NCI-H2196 (cell line): ENCODE results near the gene VWA7.

Experiments
- DNase-seq: peaks from one replicate; lab custom pipeline; 2025; ENCODE audit not compliant: unreplicated experiment; lab: John Stamatoyannopoulos, UW

The VWA7 gene

DNA sequence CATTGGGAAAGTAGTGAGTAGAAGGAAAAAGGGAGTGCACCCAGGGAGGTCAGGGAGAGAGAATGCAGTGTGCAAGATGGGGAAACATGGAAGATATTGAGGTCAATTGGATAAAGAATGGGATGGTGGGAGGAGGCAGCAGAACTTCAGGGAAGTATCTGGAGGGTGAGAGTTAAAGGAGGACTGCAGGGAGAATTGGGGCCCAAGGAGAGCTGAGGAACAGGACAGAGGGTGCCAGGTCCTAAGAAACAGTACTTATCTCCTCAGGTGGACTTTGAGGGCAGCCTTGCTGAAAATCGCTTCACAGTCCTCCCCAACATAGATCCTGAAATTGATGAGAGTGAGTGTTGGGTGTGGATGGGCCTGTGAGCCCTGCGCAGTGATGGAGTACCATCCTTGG is 18.8 kb downstream of the VWA7 start:
- DNase-seq, result no peak

DNA sequence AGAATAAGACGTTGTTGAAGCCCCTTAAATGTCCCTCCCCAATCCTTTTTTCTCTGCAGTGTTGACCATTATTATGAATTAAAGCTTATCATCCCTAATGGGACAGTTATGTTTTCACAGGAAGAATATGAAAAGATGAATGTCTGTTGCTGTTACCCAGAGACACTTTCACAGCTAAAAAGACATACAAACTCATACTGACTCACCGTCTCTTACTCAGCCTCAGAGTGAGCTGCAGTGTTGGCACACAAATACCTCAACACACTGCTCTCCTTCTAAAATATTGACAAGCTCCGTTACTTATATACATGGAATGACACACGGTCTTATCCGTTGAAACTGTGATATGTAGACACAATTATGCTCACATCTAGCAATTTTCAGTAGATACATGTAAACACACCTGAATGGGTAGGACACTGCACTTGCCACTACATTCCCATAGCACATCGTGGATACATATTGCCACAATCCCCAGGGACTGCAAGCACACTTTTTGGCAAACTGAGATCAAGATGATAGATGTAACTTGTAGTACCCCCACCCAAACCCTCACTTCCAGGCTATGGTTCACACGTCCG is 24.3 kb downstream of the VWA7 start:
- no peak for DNase-seq

DNA sequence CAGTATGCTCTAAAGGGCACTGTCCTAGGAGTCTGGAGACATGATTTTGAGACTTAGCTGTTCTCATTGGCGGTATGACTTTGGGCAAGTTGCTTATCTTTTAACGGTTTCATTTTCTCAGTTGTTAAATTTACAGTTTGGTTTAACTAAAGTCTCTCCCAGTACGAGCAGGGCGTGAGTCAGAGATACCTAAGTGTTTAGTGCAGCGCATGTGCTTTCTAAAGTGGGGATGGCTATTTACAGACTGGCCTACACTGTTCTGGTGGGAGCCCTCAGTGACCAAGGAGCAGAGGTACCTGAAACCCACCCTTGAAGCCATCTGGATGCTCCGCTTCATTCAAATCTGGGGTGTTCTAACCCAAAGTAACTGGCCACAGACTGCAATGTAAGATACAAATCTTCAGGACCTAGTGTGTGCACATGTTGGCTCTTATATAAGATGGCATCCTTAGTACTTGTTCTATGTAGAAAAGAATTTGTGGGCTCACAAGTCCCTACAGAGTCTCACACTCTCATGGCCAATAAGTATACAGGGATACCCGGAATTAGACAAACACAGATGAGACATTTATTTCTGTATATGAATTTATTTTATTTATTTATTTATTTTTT is 26.6 kb downstream of the VWA7 start:
- no peak for DNase-seq

DNA sequence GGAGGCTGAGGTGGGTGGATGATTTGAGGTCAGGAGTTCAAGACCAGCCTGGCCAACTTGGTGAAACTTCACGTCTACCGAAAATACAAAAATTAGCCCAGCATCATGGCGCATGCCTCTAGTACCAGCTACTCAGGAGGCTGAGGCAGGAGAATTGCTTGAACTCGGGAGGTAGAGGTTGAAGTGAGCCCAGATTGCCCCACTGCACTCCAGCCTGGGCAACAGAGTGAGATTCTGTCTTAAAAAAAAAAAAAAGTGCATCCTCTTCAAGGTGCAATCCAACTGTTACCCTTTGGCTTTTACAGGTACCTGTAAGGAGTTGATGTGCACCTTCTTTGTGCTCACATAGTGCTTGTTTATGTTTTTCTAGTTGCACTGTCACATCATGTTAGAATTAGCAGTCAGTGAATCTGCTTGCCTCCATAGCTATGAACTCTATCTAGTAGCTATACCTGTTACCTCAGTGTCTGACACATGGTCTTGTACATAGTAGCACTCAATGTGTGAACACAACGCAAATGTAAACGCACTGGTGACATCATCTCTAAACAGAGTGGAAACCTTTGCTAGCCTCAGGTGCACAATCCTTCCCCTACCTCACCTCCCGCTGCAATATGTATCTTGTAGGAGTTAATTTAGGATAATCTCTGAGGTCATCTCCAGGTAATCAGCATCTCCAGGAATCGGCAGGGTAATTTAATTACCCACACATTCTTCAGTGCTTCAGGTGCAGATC is 27.7 kb downstream of the VWA7 start:
- peak; percentile 16 for DNase-seq

DNA sequence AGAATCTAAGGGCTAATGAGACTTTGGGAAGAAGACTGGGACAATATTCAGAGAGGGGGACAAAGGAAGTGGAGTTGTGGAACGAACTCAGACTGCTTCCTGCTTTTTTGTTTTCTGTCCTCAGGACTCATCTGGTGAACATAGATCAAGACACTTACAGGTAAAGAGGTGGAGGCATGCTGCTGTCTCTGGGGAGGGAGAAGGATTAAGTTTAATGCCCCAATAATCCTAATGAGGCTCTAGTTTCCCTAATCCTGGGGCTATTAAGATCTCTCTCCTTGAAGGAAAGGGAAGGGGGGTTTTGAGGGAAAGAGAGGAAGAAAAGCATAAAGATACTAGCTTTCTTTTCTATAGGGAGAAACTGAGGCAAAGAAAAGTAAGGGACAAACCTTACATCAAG is 32.7 kb downstream of the VWA7 start:
- no peak for DNase-seq

DNA sequence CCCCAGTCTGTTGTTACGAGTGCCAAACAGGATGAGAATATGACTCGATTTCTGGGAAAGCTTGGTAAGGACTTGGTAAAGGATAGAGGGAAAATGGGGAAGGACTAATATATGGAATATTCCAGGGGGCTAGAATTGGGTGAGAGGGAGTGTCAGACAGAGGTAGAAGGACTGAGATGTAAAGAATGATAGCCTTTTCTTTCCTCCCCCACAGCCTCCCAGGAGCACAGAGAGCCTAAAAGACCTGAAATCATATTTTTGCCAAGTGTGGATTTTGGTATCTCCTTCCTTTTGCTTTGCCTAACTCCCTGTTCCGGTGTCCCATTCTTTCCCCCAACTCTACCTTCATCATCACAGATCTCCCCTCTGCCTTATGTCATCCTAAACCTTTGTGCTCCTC is 34.2 kb downstream of the VWA7 start:
- no peak for DNase-seq

DNA sequence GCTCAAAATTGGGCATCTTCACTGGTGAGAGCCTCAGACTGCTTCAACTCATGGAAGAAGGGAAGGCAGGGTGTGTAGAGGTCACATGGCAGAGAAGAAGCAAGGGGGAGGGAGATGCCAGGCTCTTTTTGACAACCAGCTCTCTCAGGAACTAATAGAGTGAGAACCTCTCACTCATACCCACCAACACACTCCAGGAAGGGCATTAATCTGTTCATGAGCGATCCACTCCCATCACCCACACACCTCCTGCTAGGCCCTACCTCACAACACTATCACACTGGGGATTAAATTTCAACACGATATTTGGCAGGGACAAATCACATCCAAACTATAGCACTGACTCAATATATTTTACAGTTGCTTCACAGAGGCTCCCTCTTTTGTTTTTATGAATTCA is 35.3 kb downstream of the VWA7 start:
- no peak for DNase-seq

DNA sequence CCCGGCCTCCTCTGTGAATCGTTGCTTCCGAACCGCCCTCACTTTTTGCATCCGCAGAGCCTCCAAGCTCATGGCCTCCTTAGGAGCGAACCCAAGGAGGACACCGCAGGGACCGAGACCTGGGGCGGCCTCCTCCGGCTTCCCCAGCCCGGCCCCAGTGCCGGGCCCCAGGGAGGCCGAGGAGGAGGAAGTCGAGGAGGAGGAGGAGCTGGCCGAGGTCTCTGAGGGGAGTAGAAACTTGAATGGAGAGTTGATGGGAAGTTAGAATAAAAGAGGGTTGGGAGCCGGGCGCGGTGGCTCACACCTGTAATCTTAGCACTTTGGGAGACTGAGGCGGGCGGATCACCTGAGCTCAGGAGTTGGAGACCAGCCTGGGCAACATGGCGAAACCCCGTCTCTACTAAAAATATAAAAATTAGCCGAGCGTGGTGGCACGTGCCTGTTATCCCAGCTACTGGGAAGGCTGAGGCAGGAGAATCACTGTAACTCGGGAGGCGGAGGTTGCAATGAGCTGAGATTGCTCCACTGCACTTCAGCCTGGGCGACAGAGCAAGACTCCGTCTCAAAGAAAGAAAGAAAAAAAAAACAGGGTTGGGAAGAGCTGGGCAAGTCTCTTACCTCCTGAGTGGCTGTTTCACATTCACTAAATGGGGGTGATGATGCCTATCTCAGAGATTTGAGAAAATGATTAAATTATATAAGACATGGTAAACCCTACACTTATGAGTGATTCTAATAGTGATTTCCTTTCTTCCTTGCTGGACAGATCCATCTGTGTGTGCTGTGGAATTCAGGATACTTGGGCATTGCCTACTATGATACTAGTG is 36.5 kb downstream of the VWA7 start:
- DNase-seq, result peak; percentile 50

DNA sequence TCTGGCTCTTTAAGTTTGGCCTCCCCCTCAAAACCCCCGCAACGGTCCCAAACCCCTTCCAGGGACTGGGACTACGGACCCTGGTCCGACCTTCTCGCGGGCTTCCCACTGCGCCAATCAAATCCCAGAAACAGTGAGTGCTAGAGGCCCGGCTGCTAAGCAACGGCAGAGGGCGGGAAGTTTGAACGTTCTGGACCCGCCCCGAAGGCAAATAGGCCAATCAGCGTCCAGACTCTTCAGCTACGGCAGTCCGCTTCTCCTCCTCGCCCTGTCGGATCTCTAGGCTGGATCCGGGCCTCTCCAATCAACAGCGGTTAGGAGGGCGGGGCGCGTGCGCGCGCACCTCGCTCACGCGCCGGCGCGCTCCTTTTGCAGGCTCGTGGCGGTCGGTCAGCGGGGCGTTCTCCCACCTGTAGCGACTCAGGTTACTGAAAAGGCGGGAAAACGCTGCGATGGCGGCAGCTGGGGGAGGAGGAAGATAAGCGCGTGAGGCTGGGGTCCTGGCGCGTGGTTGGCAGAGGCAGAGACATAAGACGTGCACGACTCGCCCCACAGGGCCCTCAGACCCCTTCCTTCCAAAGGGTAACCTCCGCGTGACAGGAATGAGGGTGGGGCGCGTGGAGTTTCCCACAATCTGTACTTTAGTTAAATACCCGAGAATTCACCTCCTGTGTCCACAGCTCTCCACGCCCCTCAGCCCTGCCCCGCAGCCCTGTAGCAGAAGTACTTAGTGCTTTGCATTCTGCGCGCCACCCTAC is 37.3 kb downstream of the VWA7 start, which contains the start of gene MSH5:
MSH5 (plus strand) TSS at position 367 of the 758 bp plus-strand sequence. CDS start 462 bp downstream, outside the sequence.
- DNase-seq, result peak; percentile 99

DNA sequence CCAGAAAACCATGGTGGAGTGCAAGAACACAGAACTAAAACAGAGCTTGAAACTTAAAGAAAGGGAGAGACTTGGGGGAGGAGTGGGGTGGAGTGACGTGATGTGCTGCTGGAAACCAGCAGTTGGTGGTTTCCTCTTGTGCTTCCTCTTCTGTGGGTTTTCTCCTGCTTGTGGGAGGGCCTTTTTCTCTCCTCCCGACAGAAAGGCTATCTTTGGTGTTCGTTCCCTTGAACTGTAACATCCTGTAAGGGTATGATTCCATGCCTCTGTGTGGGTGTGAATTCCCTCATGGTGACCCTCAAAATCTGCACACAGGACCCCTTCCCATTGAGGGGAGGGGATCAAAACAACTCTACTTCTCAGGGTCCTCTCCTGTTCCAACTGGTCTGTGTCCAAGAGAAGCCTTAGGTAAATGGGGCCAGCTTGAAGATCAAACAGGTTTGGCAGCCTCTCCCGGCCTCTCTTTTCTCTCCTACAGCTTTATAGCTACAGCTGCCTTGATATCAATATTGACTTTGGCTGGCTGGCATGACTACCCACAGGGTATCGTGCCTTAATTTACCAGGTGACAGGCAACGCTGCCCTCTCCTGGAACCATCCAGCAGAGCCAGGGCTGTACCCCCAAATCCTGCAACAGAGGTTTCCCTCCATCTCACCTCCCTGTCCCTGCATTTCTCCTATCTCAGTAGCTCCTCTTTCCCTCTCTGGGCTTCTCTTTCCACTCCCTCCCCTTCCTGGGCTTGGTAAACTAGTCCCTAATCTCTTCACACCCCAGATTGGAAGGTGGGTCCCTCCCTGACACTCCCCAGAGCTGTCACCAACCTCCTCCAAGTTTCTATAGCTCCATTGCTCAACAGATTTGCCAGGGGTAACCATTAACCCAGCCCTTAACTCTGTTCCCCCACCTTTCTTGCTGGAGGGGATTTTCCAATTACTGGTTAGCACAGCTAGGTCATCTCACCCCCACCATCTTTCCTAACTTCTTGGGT is 38.8 kb downstream of the VWA7 start:
- DNase-seq, result peak; percentile 89

DNA sequence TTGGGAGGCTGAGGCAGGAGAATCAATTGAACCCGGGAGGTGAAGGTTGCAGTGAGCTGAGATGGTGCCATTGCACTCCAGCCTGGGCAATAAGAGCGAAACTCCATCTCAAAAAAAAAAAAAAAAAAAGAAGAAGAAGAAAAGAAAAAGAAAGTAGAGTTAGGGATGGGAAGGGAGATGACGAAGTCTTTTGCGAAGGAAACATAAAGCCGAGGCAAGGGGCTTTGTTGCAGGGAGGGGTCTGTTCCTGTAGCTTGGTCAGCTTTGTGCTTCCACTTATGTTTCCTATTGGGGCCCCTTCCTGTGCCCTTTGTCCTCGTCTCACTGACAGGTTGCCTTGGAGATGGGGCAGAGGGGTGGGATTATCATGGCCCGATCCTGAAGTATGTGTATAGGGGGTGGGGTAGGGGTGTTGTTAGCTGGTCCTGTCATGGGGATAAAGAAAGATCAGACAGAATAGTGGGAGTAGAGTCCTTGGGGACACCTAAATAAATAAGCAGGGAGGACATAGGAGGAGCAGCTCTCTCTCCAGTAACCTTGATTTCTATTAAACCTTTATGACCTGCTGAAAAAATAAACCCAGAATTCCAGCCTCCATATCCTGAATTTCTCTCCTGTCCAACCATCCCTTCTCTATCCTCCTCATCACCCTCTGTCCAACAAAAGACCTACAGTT is 39.7 kb downstream of the VWA7 start:
- DNase-seq, result peak; percentile 16

DNA sequence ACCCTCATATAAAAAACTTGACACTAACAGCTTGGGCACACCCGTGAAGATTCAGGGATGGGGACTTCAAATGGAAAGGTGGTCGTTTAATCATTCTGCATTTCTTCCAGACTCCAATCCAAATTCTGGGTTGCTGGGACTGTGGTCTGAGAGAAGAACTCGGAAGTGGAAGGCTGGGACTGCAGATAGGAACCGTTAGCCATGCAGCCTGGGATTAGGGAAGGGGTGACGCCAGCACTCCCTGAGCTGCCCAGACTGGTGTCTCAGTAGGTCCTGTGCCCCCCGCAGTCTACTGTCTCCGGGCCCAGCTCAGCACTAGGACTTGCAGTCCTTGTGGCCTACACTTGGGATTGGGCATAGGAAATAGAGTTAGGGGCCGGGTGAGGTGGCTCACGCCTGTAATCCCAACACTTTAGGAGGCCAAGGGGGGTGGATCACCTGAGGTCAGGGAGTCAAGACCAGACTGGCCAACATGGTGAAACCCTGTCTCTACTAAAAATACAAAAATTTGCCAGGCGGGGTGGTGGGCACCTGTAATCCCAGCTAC is 40.3 kb downstream of the VWA7 start:
- DNase-seq, result no peak

DNA sequence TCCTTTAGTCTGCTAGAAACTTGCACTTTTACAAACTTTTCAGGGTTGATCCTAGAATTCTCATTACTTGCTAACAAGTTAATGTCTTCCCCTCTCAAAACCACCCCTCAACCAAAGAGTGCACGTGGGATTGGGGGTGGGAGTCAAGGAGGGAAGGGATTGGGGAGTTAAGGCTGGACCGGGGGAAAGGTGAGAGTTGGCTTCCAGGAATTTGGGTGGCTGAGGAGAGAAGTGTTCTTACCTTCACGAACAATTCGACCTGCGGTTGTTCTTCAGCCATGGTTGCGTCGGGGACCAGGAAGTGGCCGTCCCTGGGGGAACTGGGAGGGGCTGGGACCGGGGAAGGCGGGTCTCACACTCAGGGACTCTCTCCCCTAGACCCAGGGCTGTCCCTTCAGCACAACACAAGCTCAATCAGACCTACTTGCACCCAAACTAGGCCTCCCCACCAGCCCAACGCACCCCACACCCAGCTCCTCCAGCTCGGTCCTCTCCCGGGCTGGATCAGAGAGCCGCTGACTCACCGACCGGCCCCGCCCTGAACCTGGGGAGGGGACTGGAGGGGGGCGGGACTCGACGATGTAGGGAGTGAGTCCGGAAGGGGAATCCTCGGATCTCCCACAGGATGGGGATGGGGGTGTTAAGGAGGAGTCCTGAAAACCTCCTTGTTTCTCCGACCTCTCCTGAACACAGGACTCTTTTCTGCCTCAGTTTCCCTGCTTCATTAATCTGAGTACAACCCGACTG is 40.9 kb downstream of the VWA7 start, which contains the start of gene CLIC1:
CLIC1 (minus strand) TSS at position 510 of the 747 bp plus-strand sequence; CDS start at position 280, 230 bp downstream.
- peak; percentile 73 for DNase-seq

DNA sequence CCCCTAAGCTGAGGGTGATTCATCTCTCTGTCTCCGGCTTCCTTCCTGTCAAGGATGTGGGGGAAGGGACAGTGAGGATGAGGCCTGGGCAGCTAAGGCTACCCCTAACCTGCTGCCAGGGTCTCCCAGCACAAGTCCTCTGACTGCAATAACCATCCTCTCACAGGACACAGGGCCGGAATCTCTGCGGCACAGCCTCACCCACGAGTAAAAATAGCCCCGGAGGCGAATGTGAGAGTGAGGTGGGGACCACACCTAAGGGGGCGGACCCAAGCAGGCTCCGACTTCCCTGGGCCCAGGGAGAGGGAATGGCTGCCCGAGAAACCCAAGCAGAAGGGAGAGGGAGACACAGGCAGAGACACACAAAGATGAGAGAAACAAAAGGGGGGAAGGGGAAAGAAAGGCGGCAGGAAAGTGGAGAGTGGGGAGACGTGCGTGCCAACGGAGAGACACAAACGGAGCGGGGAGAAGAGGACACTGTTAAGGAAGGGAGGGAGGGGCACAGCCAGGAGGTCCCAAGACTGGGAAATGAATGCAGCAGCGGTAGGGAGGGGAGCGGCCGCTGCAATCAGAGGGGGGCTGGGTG is 42.2 kb downstream of the VWA7 start:
- peak; percentile 31 for DNase-seq

DNA sequence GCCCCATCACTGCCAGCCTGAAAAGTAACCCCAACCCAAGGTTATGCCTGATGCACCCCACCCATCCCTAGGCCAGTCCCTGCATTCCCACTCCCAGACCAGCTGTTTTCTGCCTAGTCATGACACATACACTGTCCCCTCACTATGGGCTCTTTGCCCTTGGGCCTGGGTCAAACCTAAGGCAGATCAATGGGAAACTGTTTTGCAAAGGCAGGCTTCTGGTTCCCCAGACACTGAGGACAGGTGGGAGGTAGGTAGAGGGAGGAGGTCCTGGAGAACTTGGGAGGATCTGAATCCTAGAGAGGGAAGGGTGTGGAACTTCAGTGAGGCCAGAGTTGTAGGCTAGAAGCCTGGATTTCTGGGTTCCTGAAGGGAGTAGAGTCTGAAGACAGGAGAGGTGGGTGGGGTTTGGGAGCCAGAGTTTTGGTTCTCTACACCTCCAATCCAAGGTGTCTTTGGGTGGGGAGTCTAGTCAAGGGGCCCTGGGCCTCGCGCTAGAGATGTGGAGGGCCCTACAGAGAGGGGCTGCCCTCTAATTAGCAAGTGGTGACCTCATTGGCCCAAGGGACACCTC is 42.8 kb downstream of the VWA7 start:
- DNase-seq, result no peak

DNA sequence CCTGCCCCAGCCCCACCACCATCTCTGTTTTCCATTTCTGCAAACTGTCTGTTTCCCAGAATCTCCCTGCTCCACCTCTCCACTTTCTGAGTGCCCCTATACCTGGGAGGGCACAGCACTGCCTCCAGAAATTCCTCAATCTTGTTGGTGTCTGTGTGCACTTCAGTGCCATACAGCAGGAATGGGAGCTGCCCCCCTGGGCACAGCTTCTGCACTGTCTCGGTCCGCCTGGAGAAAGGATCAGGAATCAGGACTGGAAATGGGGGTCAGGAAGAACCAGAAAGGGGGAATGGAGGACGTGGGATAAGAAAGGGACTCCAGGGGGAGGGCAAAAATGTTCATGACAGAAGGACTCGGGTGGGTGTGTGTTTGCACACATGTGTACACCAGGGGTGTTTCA is 43.4 kb downstream of the VWA7 start:
- no peak for DNase-seq

DNA sequence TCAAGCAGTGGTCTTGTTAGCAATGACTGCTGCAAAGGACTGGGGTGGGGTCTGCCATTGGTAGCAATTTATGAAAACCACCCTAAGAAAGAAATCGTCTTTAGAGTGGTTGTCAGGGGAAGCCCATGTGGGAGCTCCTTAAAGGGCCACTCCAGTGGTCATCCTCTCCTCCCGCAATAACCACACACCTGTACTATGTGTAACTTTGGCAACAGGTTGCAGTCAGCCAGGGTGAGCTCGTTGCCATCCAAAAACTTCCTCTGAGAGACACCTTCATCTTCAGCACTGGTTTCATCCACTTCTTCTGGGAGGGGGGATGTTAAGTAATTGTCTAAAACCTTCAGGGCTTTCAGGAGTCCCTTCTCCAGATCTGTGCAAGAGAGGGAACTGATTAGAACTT is 45.1 kb downstream of the VWA7 start:
- no peak for DNase-seq
